ENCODE results near the gene PHKA2. TPM values are rescaled to one million over a fixed set of nuclear protein-coding genes. Genes with fewer than 3 reads are reported as not detected.
"Not testable (repeated sequence)": the region's sequence is repeated elsewhere in the genome, so short reads cannot be mapped to it uniquely, and the experiment has no call there.

Gene PHKA2
- total RNA-seq, 1 experiment from 2014 or later, result 11.7 TPM

DNA sequence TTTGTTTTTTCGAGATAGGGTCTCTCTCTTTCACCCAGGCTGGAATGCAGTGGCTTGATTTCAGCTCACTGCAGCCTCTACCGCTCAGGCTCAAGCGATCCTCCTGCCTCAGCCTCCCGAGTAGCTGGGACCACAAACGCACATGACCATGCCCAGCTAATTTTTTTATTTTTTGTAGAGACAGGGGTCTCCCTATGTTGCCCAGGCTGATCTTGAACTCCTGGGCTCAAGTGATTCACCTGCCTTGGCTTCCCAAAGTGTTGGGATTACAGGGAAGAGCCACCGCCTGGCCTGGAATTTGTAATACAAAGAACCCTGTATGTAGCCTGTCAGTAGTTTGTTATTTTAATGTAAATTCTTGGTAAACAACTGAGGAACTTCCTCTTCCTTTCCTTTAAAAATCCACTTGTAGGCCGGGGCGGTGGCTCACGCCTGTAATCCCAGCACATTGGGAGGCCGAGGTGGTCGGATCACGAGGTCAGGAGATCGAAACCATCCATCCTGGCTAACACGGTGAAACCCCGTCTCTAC lies 119.5 kb downstream of the PHKA2 start:
- no peak for DNase-seq
- H3K4me3 ChIP-seq (ENCODE audit: insufficient read depth, low read depth, low read length), result no peak overlapping the region
- H3K36me3 ChIP-seq (replicated peaks; ENCODE audit: control insufficient read depth, insufficient read depth, low read length), result no peaks in the 10 kb centered on the region
- H3K27me3 ChIP-seq (ENCODE audit: control insufficient read depth, insufficient read depth, low read length), result no peaks in the 10 kb centered on the region

- H3K27me3 ChIP-seq (ENCODE audit: control insufficient read depth, insufficient read depth, low read length), result no peaks in the 10 kb centered on the region
- no peak for DNase-seq
- H3K4me3 ChIP-seq (ENCODE audit: insufficient read depth, low read depth, low read length), result no peak overlapping the region
- no peaks in the 10 kb centered on the region for H3K36me3 ChIP-seq (replicated peaks; ENCODE audit: control insufficient read depth, insufficient read depth, low read length)
Measured at GRCh38 chrX:18861511-18861910, 122.4 kb downstream of the PHKA2 start.

- H3K4me3 ChIP-seq (ENCODE audit: insufficient read depth, low read depth, low read length), result no peak overlapping the region
- DNase-seq, result no peak
Measured at GRCh38 chrX:18856645-18856997, 127.3 kb downstream of the PHKA2 start.

GRCh38 chrX:18855919-18856644 lies 127.8 kb downstream of the PHKA2 start:
- Histone ChIP-seq H3K36me3 (replicated peaks; ENCODE audit: control insufficient read depth, insufficient read depth, low read length) (no peaks in the 10 kb centered on the region), H3K4me3 (ENCODE audit: insufficient read depth, low read depth, low read length) (no peak overlapping the region), H3K27me3 (ENCODE audit: control insufficient read depth, insufficient read depth, low read length) (no peaks in the 10 kb centered on the region)
- DNase-seq, result no peak

More at GRCh38 chrX:18856645-18856997, 127.3 kb downstream of the PHKA2 start:
- Histone ChIP-seq H3K36me3 (replicated peaks; ENCODE audit: control insufficient read depth, insufficient read depth, low read length) (no peaks in the 10 kb centered on the region), H3K27me3 (ENCODE audit: control insufficient read depth, insufficient read depth, low read length) (no peaks in the 10 kb centered on the region)

GRCh38 chrX:18847901-18848300 lies 136.0 kb downstream of the PHKA2 start:
- not testable (repeated sequence) for H3K27me3 ChIP-seq (ENCODE audit: control insufficient read depth, insufficient read depth, low read length); DNase-seq; H3K36me3 ChIP-seq (replicated peaks; ENCODE audit: control insufficient read depth, insufficient read depth, low read length); H3K4me3 ChIP-seq (ENCODE audit: insufficient read depth, low read depth, low read length)

Other genes with a start within 250 kb of the PHKA2 start
- 7.6 and 7.8 TPM in 2 replicates for gene ADGRG2, start 138.4 kb upstream of the PHKA2 start, total RNA-seq (2014; rRNA removed; shearing (Covaris generic))

Measured in H7 (cell line).